Measurements from ENCODE around the gene SBF1.

The SBF1 gene

GRCh38 chr22:50500452-50500851 is 25.6 kb upstream of the SBF1 start:
- no CpG with 5 or more reads among the region's 12 CpGs for WGBS (ENCODE audit: extremely low coverage, insufficient coverage, insufficient read length)
- peaks cover 28 to 29% of the 10 kb centered on the region in 2 experiments for H3K36me3 ChIP-seq (ENCODE audit: control insufficient read depth in 1 of 2, insufficient read depth in 2 of 2, low read length in 2 of 2)
- H3K23ac ChIP-seq (ENCODE audit: low read length), result no peak overlapping the region
- H3K79me2 ChIP-seq (ENCODE audit: control insufficient read depth, insufficient read depth, low read length, poor library complexity), result no peaks in the 10 kb centered on the region
- H2BK5ac ChIP-seq (ENCODE audit: low read depth, low read length, poor library complexity), result no peak overlapping the region
- peaks cover 3 to 6% of the 10 kb centered on the region in 2 experiments for H3K4me1 ChIP-seq (ENCODE audit: control insufficient read depth in 1 of 2, insufficient read depth in 2 of 2, low read length in 2 of 2)
- no peak overlapping the region for H3K4ac ChIP-seq (ENCODE audit: low read depth, low read length)
- H3K27me3 ChIP-seq (ENCODE audit: insufficient read depth, low read length), result no peaks in the 10 kb centered on the region
- H4K8ac ChIP-seq (ENCODE audit: low read depth, low read length), result no peak overlapping the region
- H2BK12ac ChIP-seq (ENCODE audit: low read length), result no peak overlapping the region
- H3K9ac ChIP-seq (ENCODE audit: low read length), result no peak overlapping the region
- no peak overlapping the region for H3K27ac ChIP-seq (ENCODE audit: low read depth, low read length)
- no peak overlapping the region for H3K4me2 ChIP-seq (ENCODE audit: low read length)
- no peak overlapping the region for H2BK120ac ChIP-seq (ENCODE audit: insufficient read depth, low read length, poor library complexity)
- no peaks in the 10 kb centered on the region for H3K9me3 ChIP-seq (ENCODE audit: insufficient read depth, low read depth, low read length)
- DNase-seq, result no peak
- no peak overlapping the region for H3K18ac ChIP-seq (ENCODE audit: low read length)
- H3K79me1 ChIP-seq (ENCODE audit: low read length), result no peaks in the 10 kb centered on the region
- no peak overlapping the region for H4K91ac ChIP-seq (ENCODE audit: low read depth, low read length)
- H4K12ac ChIP-seq (ENCODE audit: low read depth, low read length), result no peak overlapping the region
- no peak overlapping the region for H2AK5ac ChIP-seq (ENCODE audit: low read length)
- no peak overlapping the region for H2AFZ ChIP-seq (ENCODE audit: insufficient read depth, low read length, poor library complexity)
- no peak overlapping the region for H3K14ac ChIP-seq (ENCODE audit: low read length)
- H3K4me3 ChIP-seq (ENCODE audit: low read depth, low read length), result no peak overlapping the region

GRCh38 chr22:50498322-50498890 is 23.6 kb upstream of the SBF1 start:
- no CpG with 5 or more reads among the region's 13 CpGs for WGBS (ENCODE audit: extremely low coverage, insufficient coverage, insufficient read length)
- H2BK12ac ChIP-seq (ENCODE audit: low read length), result no peak overlapping the region

GRCh38 chr22:50497093-50497492 is 22.3 kb upstream of the SBF1 start:
- Histone ChIP-seq H4K91ac (ENCODE audit: low read depth, low read length) (no peak overlapping the region), H3K4ac (ENCODE audit: low read depth, low read length) (no peak overlapping the region), H3K79me2 (ENCODE audit: control insufficient read depth, insufficient read depth, low read length, poor library complexity) (no peaks in the 10 kb centered on the region), H3K9ac (ENCODE audit: low read length) (no peak overlapping the region), H3K14ac (ENCODE audit: low read length) (no peak overlapping the region), H2AK5ac (ENCODE audit: low read length) (no peak overlapping the region), H2BK5ac (ENCODE audit: low read depth, low read length, poor library complexity) (no peak overlapping the region), H4K12ac (ENCODE audit: low read depth, low read length) (no peak overlapping the region), H3K36me3 (ENCODE audit: control insufficient read depth in 1 of 2, insufficient read depth in 2 of 2, low read length in 2 of 2) (peaks cover under 1 to 1% of the 10 kb centered on the region in 2 experiments), H4K8ac (ENCODE audit: low read depth, low read length) (no peak overlapping the region), H3K4me2 (ENCODE audit: low read length) (no peak overlapping the region), H2BK120ac (ENCODE audit: insufficient read depth, low read length, poor library complexity) (no peak overlapping the region), H3K18ac (ENCODE audit: low read length) (no peak overlapping the region), H3K79me1 (ENCODE audit: low read length) (no peaks in the 10 kb centered on the region), H3K27ac (ENCODE audit: low read depth, low read length) (no peak overlapping the region), H2BK12ac (ENCODE audit: low read length) (no peak overlapping the region), H2AFZ (ENCODE audit: insufficient read depth, low read length, poor library complexity) (no peak overlapping the region), H3K23ac (ENCODE audit: low read length) (no peak overlapping the region), H3K4me1 (ENCODE audit: control insufficient read depth in 1 of 2, insufficient read depth in 2 of 2, low read length in 2 of 2) (peaks cover 3 to 6% of the 10 kb centered on the region in 2 experiments), H3K27me3 (ENCODE audit: insufficient read depth, low read length) (no peaks in the 10 kb centered on the region), H3K4me3 (ENCODE audit: low read depth, low read length) (no peak overlapping the region), H3K9me3 (ENCODE audit: insufficient read depth, low read depth, low read length) (no peaks in the 10 kb centered on the region)
- WGBS (ENCODE audit: extremely low coverage, insufficient coverage, insufficient read length), result no CpG with 5 or more reads among the region's 6 CpGs
- DNase-seq, result no peak

More at GRCh38 chr22:50498322-50498890, 23.6 kb upstream of the SBF1 start:
- DNase-seq, result peak; percentile 75 to 91
- no peaks in the 10 kb centered on the region for H3K9me3 ChIP-seq (ENCODE audit: insufficient read depth, low read depth, low read length)
- H3K23ac ChIP-seq (ENCODE audit: low read length), result no peak overlapping the region
- H3K79me1 ChIP-seq (ENCODE audit: low read length), result no peaks in the 10 kb centered on the region
- no peak overlapping the region for H4K12ac ChIP-seq (ENCODE audit: low read depth, low read length)
- no peak overlapping the region for H2AK5ac ChIP-seq (ENCODE audit: low read length)
- H3K79me2 ChIP-seq (ENCODE audit: control insufficient read depth, insufficient read depth, low read length, poor library complexity), result no peaks in the 10 kb centered on the region
- H2BK120ac ChIP-seq (ENCODE audit: insufficient read depth, low read length, poor library complexity), result no peak overlapping the region
- H2BK5ac ChIP-seq (ENCODE audit: low read depth, low read length, poor library complexity), result no peak overlapping the region
- no peak overlapping the region for H3K4me3 ChIP-seq (ENCODE audit: low read depth, low read length)
- H3K4me2 ChIP-seq (ENCODE audit: low read length), result no peak overlapping the region
- no peak overlapping the region for H3K27ac ChIP-seq (ENCODE audit: low read depth, low read length)
- no peak overlapping the region for H4K8ac ChIP-seq (ENCODE audit: low read depth, low read length)
- H4K91ac ChIP-seq (ENCODE audit: low read depth, low read length), result no peak overlapping the region
- no peak overlapping the region for H2AFZ ChIP-seq (ENCODE audit: insufficient read depth, low read length, poor library complexity)
- no peaks in the 10 kb centered on the region for H3K27me3 ChIP-seq (ENCODE audit: insufficient read depth, low read length)
- no peak overlapping the region for H3K18ac ChIP-seq (ENCODE audit: low read length)
- H3K4ac ChIP-seq (ENCODE audit: low read depth, low read length), result no peak overlapping the region
- H3K36me3 ChIP-seq (ENCODE audit: control insufficient read depth in 1 of 2, insufficient read depth in 2 of 2, low read length in 2 of 2), result peaks cover 13 to 14% of the 10 kb centered on the region in 2 experiments
- no peak overlapping the region for H3K9ac ChIP-seq (ENCODE audit: low read length)
- H3K4me1 ChIP-seq (ENCODE audit: control insufficient read depth in 1 of 2, insufficient read depth in 2 of 2, low read length in 2 of 2), result peaks cover 3 to 6% of the 10 kb centered on the region in 2 experiments
- no peak overlapping the region for H3K14ac ChIP-seq (ENCODE audit: low read length)

- no peak overlapping the region for H2AK5ac ChIP-seq (ENCODE audit: low read length)
- H4K91ac ChIP-seq (ENCODE audit: low read depth, low read length), result no peak overlapping the region
- no peak overlapping the region for H2AFZ ChIP-seq (ENCODE audit: insufficient read depth, low read length, poor library complexity)
- H2BK5ac ChIP-seq (ENCODE audit: low read depth, low read length, poor library complexity), result no peak overlapping the region
- no peak for DNase-seq
- no peak overlapping the region for H3K4ac ChIP-seq (ENCODE audit: low read depth, low read length)
- H3K9ac ChIP-seq (ENCODE audit: low read length), result no peak overlapping the region
- H3K18ac ChIP-seq (ENCODE audit: low read length), result no peak overlapping the region
- no peaks in the 10 kb centered on the region for H3K79me1 ChIP-seq (ENCODE audit: low read length)
- no peaks in the 10 kb centered on the region for H3K4me1 ChIP-seq (ENCODE audit: control insufficient read depth in 1 of 2, insufficient read depth in 2 of 2, low read length in 2 of 2)
- H3K9me3 ChIP-seq (ENCODE audit: insufficient read depth, low read depth, low read length), result no peaks in the 10 kb centered on the region
- no peaks in the 10 kb centered on the region for H3K79me2 ChIP-seq (ENCODE audit: control insufficient read depth, insufficient read depth, low read length, poor library complexity)
- no peak overlapping the region for H3K23ac ChIP-seq (ENCODE audit: low read length)
- no peaks in the 10 kb centered on the region for H3K36me3 ChIP-seq (ENCODE audit: control insufficient read depth in 1 of 2, insufficient read depth in 2 of 2, low read length in 2 of 2)
- H2BK12ac ChIP-seq (ENCODE audit: low read length), result no peak overlapping the region
- no peak overlapping the region for H3K27ac ChIP-seq (ENCODE audit: low read depth, low read length)
- H3K4me3 ChIP-seq (ENCODE audit: low read depth, low read length), result no peak overlapping the region
- H4K8ac ChIP-seq (ENCODE audit: low read depth, low read length), result no peak overlapping the region
- no peaks in the 10 kb centered on the region for H3K27me3 ChIP-seq (ENCODE audit: insufficient read depth, low read length)
- H4K12ac ChIP-seq (ENCODE audit: low read depth, low read length), result no peak overlapping the region
- H3K14ac ChIP-seq (ENCODE audit: low read length), result no peak overlapping the region
- no CpG with 5 or more reads among the region's 27 CpGs for WGBS (ENCODE audit: extremely low coverage, insufficient coverage, insufficient read length)
- no peak overlapping the region for H3K4me2 ChIP-seq (ENCODE audit: low read length)
- no peak overlapping the region for H2BK120ac ChIP-seq (ENCODE audit: insufficient read depth, low read length, poor library complexity)
Observed at GRCh38 chr22:50490531-50491308, 15.9 kb upstream of the SBF1 start.

Data from trophoblast cell (in vitro differentiated cells and primary cell).